Panc1 (cell line): Measurements from ENCODE around the gene PLEKHA7. TPM values are rescaled to one million over a fixed set of nuclear protein-coding genes. Genes with fewer than 3 reads are reported as not detected.

Experiments
- ATAC-seq: fragments of 200-7000 bp; cut with Tn5 transposase; 2 replicates; pipeline ENCODE4 v1.9.1; 2020; ENCODE audit warnings: mild to moderate bottlenecking, moderate library complexity
- Bru-seq: library from RNA; stranded (reverse); fragments of 400-500 nt; gene quantifications from one replicate; lab custom pipeline; 2021; lab: Mats Ljungman, UMichigan
- BruChase-seq, 2 experiments: library from RNA; stranded (reverse); fragments of 400-500 nt; gene quantifications; one replicate each; lab custom pipeline; 2021; lab: Mats Ljungman, UMichigan
- BruUV-seq: library from RNA; stranded (reverse); fragments of 400-500 nt; replicated peaks from 2 replicates; lab custom pipeline; 2021; lab: Mats Ljungman, UMichigan
- CTCF ChIA-PET: fragments of 300-600 bp; sonication (Branson Sonifier 250); formaldehyde crosslinking; loops from one replicate; lab custom pipeline; 2022; ENCODE audit warnings: antibody characterized with exemption; lab: Charles Lee
- POLR2A ChIA-PET: fragments of 300-600 bp; sonication (Branson Sonifier 250); formaldehyde crosslinking; loops from one replicate; lab custom pipeline; 2022; ENCODE audit warnings: antibody characterized with exemption; lab: Charles Lee
- DNase-seq: peaks from one replicate; pipeline ENCODE4 v3.0.0-alpha.2; 2010; ENCODE audit warnings: low read depth, low spot score
- H3K27ac ChIP-seq: 2 replicates; pipeline ENCODE4 v1.5.1; 2011; ENCODE audit warnings: mild to moderate bottlenecking, low read length, inconsistent platforms
- H3K27me3 ChIP-seq: fragments of 200-500 bp; sonication (Bioruptor generic); 2 replicates; pipeline ENCODE4 v1.6.0; 2014; ENCODE audit warnings: low read length, inconsistent platforms; ENCODE audit not compliant: control insufficient read depth, insufficient read depth
- H3K36me3 ChIP-seq: fragments of 200-500 bp; sonication (Bioruptor generic); 2 replicates; pipeline ENCODE4 v1.5.1; 2014; ENCODE audit warnings: inconsistent platforms, mild to moderate bottlenecking, low read length, moderate library complexity; ENCODE audit not compliant: control insufficient read depth, insufficient read depth
- H3K4me1 ChIP-seq: 2 replicates; pipeline ENCODE4 v1.5.1; 2011; ENCODE audit warnings: inconsistent platforms, mild to moderate bottlenecking, low read length, moderate library complexity; ENCODE audit not compliant: control insufficient read depth, insufficient read depth
- H3K4me3 ChIP-seq, 2 experiments: 2 replicates each; pipeline ENCODE4 v1.5.1; 2011 to 2012; ENCODE audit warnings: low read depth in 2 of 2, low read length in 2 of 2, mild to moderate bottlenecking in 2 of 2, inconsistent platforms in 1 of 2, moderate library complexity in 1 of 2
- H3K9me3 ChIP-seq: fragments of 200-500 bp; sonication (Bioruptor generic); 2 replicates; pipeline ENCODE4 v1.5.1; 2014; ENCODE audit warnings: low read depth, mild to moderate bottlenecking, inconsistent platforms, low read length, moderate library complexity; ENCODE audit not compliant: control insufficient read depth, insufficient read depth
- POLR2AphosphoS5 ChIP-seq: IDR thresholded peaks from 2 replicates; pipeline ENCODE4 v1.6.1; 2012; ENCODE audit warnings: mild to moderate bottlenecking, low read depth, low read length, moderate library complexity
- SIN3A ChIP-seq: IDR thresholded peaks from 2 replicates; pipeline ENCODE4 v1.6.1; 2012; ENCODE audit warnings: low read depth, mild to moderate bottlenecking, low read length, moderate library complexity, borderline replicate concordance; ENCODE audit not compliant: insufficient read depth
- TCF7L2 ChIP-seq: IDR thresholded peaks from 2 replicates; pipeline ENCODE4 v1.6.1; 2011; ENCODE audit warnings: mild to moderate bottlenecking, low read depth, low read length, inconsistent platforms
- in situ Hi-C: cut with HindIII; loops from 2 replicates; pipeline ENCODE4 v1.10.0; 2016; ENCODE audit warnings: low sequenced_read_pairs, low pct_unique_long_range_greater_than_20kb
- intact Hi-C: fragments of 100-400 bp; cut with micrococcal nuclease; formaldehyde crosslinking; loops from one replicate; pipeline ENCODE4 v1.10.0; 2022; ENCODE audit not compliant: unreplicated experiment
- long read RNA-seq: library from polyadenylated mRNA; unstranded; transcript quantifications from one replicate; pipeline ENCODE4 v2.0.0, GENCODE V29; 2021; ENCODE audit not compliant: unreplicated experiment
- polyA plus RNA-seq: library from polyadenylated mRNA; unstranded; fragments of >200 nt; gene quantifications from one replicate; pipeline ENCODE4 v1.2.1, GENCODE V29; 2012; ENCODE audit warnings: missing spikeins; ENCODE audit not compliant: insufficient read length
- total RNA-seq: library from RNA; stranded (reverse); gene quantifications from one replicate; pipeline ENCODE4 v1.2.1, GENCODE V29; 2021; ENCODE audit not compliant: unreplicated experiment
- TF ChIP-seq, protein P1 (sequence below): fragments of 450-650 bp; IDR thresholded peaks from 2 replicates; pipeline ENCODE4 v1.5.1; 2017; ENCODE audit warnings: mild to moderate bottlenecking
- TF ChIP-seq, protein P2 (sequence below), 2 experiments: IDR thresholded peaks; 2 replicates each; pipeline ENCODE4 v1.6.1; 2011 to 2012; ENCODE audit warnings: low read depth in 2 of 2, control low read depth in 1 of 2, low read length in 1 of 2, mild to moderate bottlenecking in 1 of 2, moderate library complexity in 1 of 2; ENCODE audit not compliant: insufficient read depth in 1 of 2

PLEKHA7 gene, protein sequence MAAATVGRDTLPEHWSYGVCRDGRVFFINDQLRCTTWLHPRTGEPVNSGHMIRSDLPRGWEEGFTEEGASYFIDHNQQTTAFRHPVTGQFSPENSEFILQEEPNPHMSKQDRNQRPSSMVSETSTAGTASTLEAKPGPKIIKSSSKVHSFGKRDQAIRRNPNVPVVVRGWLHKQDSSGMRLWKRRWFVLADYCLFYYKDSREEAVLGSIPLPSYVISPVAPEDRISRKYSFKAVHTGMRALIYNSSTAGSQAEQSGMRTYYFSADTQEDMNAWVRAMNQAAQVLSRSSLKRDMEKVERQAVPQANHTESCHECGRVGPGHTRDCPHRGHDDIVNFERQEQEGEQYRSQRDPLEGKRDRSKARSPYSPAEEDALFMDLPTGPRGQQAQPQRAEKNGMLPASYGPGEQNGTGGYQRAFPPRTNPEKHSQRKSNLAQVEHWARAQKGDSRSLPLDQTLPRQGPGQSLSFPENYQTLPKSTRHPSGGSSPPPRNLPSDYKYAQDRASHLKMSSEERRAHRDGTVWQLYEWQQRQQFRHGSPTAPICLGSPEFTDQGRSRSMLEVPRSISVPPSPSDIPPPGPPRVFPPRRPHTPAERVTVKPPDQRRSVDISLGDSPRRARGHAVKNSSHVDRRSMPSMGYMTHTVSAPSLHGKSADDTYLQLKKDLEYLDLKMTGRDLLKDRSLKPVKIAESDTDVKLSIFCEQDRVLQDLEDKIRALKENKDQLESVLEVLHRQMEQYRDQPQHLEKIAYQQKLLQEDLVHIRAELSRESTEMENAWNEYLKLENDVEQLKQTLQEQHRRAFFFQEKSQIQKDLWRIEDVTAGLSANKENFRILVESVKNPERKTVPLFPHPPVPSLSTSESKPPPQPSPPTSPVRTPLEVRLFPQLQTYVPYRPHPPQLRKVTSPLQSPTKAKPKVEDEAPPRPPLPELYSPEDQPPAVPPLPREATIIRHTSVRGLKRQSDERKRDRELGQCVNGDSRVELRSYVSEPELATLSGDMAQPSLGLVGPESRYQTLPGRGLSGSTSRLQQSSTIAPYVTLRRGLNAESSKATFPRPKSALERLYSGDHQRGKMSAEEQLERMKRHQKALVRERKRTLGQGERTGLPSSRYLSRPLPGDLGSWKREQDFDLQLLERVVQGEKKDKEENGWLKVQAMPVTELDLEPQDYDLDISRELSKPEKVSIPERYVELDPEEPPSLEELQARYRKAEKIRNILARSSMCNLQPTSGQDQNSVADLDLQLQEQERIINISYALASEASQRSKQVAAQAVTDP
- total RNA-seq = 11.6 TPM
- 16.7 TPM for polyA plus RNA-seq
- percentile 59 among the genes with signal in this experiment for Bru-seq, nascent RNA
- percentile 53 among the genes with signal in this experiment for BruChase-seq, experiment 1, labeled RNA remaining after a 2-hour chase
- percentile 55 among the genes with signal in this experiment for BruChase-seq, experiment 2, labeled RNA remaining after a 6-hour chase
- long read RNA-seq, transcript PLEKHA7-215 (2 exons, 350 nt) = major isoform, 5 of 21 reads
- long read RNA-seq, partial matches to known transcripts = 8 of 21 reads
- long read RNA-seq, other reads (novel, unspliced or antisense) = 8 of 21 reads

DNA sequence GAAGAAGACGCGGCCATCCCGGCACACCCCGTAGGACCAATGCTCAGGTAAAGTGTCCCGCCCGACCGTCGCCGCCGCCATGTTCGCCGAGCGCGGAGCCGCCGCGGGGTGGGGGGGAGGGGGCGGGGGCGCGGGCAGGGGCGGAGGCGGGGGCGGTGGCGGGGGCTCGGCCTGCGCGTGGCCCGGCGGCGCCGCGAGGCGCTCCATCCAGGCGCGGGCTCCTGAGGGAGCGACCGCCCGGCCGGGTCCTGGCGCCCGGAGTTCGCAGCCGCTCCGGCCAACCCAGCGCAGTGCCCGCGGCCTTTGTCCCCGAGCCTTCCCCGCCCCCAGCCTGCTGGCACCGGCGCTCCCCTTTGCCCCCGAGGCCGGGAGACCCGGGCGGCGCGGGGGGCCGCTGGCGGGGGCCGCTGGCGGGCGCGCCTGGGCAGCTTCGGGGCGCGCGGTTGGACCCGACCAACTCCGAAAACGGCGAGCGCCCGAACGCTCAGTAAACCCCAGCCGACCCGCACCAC is at the start of gene PLEKHA7:
Gene PLEKHA7 (minus strand): TSS at position 94 of the 512 bp plus-strand sequence. CDS start 13 bp downstream, at position 81.
- BruUV-seq = no TSS peak
- Histone ChIP-seq H3K9me3 (no peaks in the 10 kb centered on the region), H3K4me3 (peak within 1 kb of the TSS; percentile 52 to 89), H3K27me3 (no peaks in the 10 kb centered on the region), H3K4me1 (peaks cover 10% of the 10 kb centered on the region; the same call in 1 of the 2 replicates), H3K36me3 (no peaks in the 10 kb centered on the region), H3K27ac (peak within 1 kb of the TSS; percentile 71)
- DNase-seq = no peak
- ChIA-PET CTCF (interaction anchor here (0.6 kb wide), 2 partner anchors 35 to 1621 kb away, joined by 3 to 4 read pairs; no protein-coding TSS in a partner anchor), POLR2A (no interaction called here)
- TF ChIP-seq, protein P1, sequence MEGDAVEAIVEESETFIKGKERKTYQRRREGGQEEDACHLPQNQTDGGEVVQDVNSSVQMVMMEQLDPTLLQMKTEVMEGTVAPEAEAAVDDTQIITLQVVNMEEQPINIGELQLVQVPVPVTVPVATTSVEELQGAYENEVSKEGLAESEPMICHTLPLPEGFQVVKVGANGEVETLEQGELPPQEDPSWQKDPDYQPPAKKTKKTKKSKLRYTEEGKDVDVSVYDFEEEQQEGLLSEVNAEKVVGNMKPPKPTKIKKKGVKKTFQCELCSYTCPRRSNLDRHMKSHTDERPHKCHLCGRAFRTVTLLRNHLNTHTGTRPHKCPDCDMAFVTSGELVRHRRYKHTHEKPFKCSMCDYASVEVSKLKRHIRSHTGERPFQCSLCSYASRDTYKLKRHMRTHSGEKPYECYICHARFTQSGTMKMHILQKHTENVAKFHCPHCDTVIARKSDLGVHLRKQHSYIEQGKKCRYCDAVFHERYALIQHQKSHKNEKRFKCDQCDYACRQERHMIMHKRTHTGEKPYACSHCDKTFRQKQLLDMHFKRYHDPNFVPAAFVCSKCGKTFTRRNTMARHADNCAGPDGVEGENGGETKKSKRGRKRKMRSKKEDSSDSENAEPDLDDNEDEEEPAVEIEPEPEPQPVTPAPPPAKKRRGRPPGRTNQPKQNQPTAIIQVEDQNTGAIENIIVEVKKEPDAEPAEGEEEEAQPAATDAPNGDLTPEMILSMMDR = no peak
- TF ChIP-seq SIN3A (no peak), TCF7L2 (no peak), POLR2AphosphoS5 (no peak)
- TF ChIP-seq, protein P2, sequence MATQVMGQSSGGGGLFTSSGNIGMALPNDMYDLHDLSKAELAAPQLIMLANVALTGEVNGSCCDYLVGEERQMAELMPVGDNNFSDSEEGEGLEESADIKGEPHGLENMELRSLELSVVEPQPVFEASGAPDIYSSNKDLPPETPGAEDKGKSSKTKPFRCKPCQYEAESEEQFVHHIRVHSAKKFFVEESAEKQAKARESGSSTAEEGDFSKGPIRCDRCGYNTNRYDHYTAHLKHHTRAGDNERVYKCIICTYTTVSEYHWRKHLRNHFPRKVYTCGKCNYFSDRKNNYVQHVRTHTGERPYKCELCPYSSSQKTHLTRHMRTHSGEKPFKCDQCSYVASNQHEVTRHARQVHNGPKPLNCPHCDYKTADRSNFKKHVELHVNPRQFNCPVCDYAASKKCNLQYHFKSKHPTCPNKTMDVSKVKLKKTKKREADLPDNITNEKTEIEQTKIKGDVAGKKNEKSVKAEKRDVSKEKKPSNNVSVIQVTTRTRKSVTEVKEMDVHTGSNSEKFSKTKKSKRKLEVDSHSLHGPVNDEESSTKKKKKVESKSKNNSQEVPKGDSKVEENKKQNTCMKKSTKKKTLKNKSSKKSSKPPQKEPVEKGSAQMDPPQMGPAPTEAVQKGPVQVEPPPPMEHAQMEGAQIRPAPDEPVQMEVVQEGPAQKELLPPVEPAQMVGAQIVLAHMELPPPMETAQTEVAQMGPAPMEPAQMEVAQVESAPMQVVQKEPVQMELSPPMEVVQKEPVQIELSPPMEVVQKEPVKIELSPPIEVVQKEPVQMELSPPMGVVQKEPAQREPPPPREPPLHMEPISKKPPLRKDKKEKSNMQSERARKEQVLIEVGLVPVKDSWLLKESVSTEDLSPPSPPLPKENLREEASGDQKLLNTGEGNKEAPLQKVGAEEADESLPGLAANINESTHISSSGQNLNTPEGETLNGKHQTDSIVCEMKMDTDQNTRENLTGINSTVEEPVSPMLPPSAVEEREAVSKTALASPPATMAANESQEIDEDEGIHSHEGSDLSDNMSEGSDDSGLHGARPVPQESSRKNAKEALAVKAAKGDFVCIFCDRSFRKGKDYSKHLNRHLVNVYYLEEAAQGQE (IDR thresholded peaks at IDR 0.05; ENCODE audit: insufficient read depth in 1 of 2, low read depth in 2 of 2, low read length in 1 of 2) = no peak
- intact Hi-C loops = loop anchor here (10.0 kb wide), 1 partner anchor 50 kb away; no protein-coding TSS in a partner anchor
- in situ Hi-C loops = no loop called here
- ATAC-seq = peak; percentile 55
